Measurements from ENCODE around the gene KCNQ2. TPM values are rescaled to one million over a fixed set of nuclear protein-coding genes. Genes with fewer than 3 reads are reported as not detected.
A peak's percentile ranks its signal among the peaks of the same experiment; 100 is the strongest.

KCNQ2 gene
- polyA plus RNA-seq, 3 donors, result not detected

GRCh38 chr20:63363981-63364561 is 108.4 kb downstream of the KCNQ2 start:
- no peak overlapping the region for H3K4me3 ChIP-seq (replicated peaks in 1 of 3; ENCODE audit: low read depth in 2 of 3, low read length in 3 of 3)
- H3K4me1 Mint-ChIP-seq, result no peaks in the 10 kb centered on the region
- peaks cover 31 to 41% (median 36%) of the 10 kb centered on the region in 3 donors for H3K27me3 Mint-ChIP-seq (ENCODE audit: low read depth in 3 of 3)
- H3K27ac ChIP-seq (ENCODE audit: low read depth in 1 of 2, low read length in 2 of 2), result no peak overlapping the region
- no peak overlapping the region for H2AFZ ChIP-seq (ENCODE audit: insufficient read depth, low read depth, low read length, poor library complexity, severe bottlenecking)
- H4K20me1 ChIP-seq (ENCODE audit: insufficient read depth, low read length), result no peaks in the 10 kb centered on the region
- H3K9ac ChIP-seq (ENCODE audit: insufficient read depth, low read length, poor library complexity, severe bottlenecking), result no peak overlapping the region
- peaks cover 0 to 6% (median 0%) of the 10 kb centered on the region in 7 donors for H3K9me3 Mint-ChIP-seq
- H3K36me3 ChIP-seq (replicated peaks in 1 of 2; ENCODE audit: control insufficient read depth in 1 of 2, insufficient read depth in 2 of 2, low read length in 2 of 2), result no peaks in the 10 kb centered on the region
- intact Hi-C loops (cut with micrococcal nuclease), result no loop called here
- no peak overlapping the region for H3K4me3 Mint-ChIP-seq
- H3K36me3 Mint-ChIP-seq, result no peaks in the 10 kb centered on the region
- WGBS (ENCODE audit: insufficient coverage), result 93% methylated on average over 16 of the region's 19 CpGs
- no peaks in the 10 kb centered on the region for H3K9me3 ChIP-seq (replicated peaks in 1 of 2; ENCODE audit: control insufficient read depth in 1 of 2, insufficient read depth in 1 of 2, low read length in 2 of 2)
- H3K27ac Mint-ChIP-seq, result no peak overlapping the region
- TF ChIP-seq CTCF (IDR thresholded peaks at IDR 0.05), result no peak
- no peaks in the 10 kb centered on the region for H3K79me2 ChIP-seq (ENCODE audit: insufficient read depth, low read length)
- H3K4me1 ChIP-seq (ENCODE audit: control insufficient read depth in 1 of 2, insufficient read depth in 2 of 2, low read length in 2 of 2), result no peaks in the 10 kb centered on the region
- peaks cover 4 to 25% of the 10 kb centered on the region in 2 donors for H3K27me3 ChIP-seq (ENCODE audit: control insufficient read depth in 2 of 2, insufficient read depth in 2 of 2, low read length in 2 of 2)
- H3K4me2 ChIP-seq (replicated peaks; ENCODE audit: extremely low read depth, low read length, poor library complexity, severe bottlenecking), result no peak overlapping the region
- DNase-seq, result no peak

GRCh38 chr20:63363013-63363957 is 109.2 kb downstream of the KCNQ2 start:
- no peak overlapping the region for H3K4me3 ChIP-seq (replicated peaks in 1 of 3; ENCODE audit: low read depth in 2 of 3, low read length in 3 of 3)
- H3K4me1 Mint-ChIP-seq, result no peaks in the 10 kb centered on the region
- H3K4me2 ChIP-seq (replicated peaks; ENCODE audit: extremely low read depth, low read length, poor library complexity, severe bottlenecking), result no peak overlapping the region
- H3K4me3 Mint-ChIP-seq, result peak overlapping the region in 1 of 2 donors; percentile 16
- intact Hi-C loops (cut with micrococcal nuclease), result no loop called here
- no peaks in the 10 kb centered on the region for H3K9me3 ChIP-seq (replicated peaks in 1 of 2; ENCODE audit: control insufficient read depth in 1 of 2, insufficient read depth in 1 of 2, low read length in 2 of 2)
- no peaks in the 10 kb centered on the region for H3K79me2 ChIP-seq (ENCODE audit: insufficient read depth, low read length)
- H3K27me3 Mint-ChIP-seq (ENCODE audit: low read depth in 3 of 3), result peaks cover 29 to 45% (median 34%) of the 10 kb centered on the region in 3 donors
- H3K27ac Mint-ChIP-seq, result no peak overlapping the region
- TF ChIP-seq CTCF (IDR thresholded peaks at IDR 0.05), result no peak
- no peaks in the 10 kb centered on the region for H3K4me1 ChIP-seq (ENCODE audit: control insufficient read depth in 1 of 2, insufficient read depth in 2 of 2, low read length in 2 of 2)
- no peaks in the 10 kb centered on the region for H4K20me1 ChIP-seq (ENCODE audit: insufficient read depth, low read length)
- H2AFZ ChIP-seq (ENCODE audit: insufficient read depth, low read depth, low read length, poor library complexity, severe bottlenecking), result no peak overlapping the region
- H3K27me3 ChIP-seq (ENCODE audit: control insufficient read depth in 2 of 2, insufficient read depth in 2 of 2, low read length in 2 of 2), result peaks cover 4 to 25% of the 10 kb centered on the region in 2 donors
- no peak for DNase-seq
- H3K27ac ChIP-seq (ENCODE audit: low read depth in 1 of 2, low read length in 2 of 2), result no peak overlapping the region
- H3K36me3 Mint-ChIP-seq, result no peaks in the 10 kb centered on the region
- WGBS (ENCODE audit: insufficient coverage), result 84% methylated on average over 20 of the region's 23 CpGs
- H3K9ac ChIP-seq (ENCODE audit: insufficient read depth, low read length, poor library complexity, severe bottlenecking), result no peak overlapping the region
- peaks cover 0 to 4% (median 0%) of the 10 kb centered on the region in 7 donors for H3K9me3 Mint-ChIP-seq
- no peaks in the 10 kb centered on the region for H3K36me3 ChIP-seq (replicated peaks in 1 of 2; ENCODE audit: control insufficient read depth in 1 of 2, insufficient read depth in 2 of 2, low read length in 2 of 2)
